Epithelial cell of esophagus (primary cell): ENCODE data around the gene IL17REL.

Source experiments
- DNase-seq: peaks from one replicate; pipeline ENCODE4 v3.0.0; 2010; ENCODE audit warnings: low read depth
- H3K4me3 ChIP-seq: 2 replicates; pipeline ENCODE4 v1.5.1; 2011; ENCODE audit warnings: mild to moderate bottlenecking, low read length, control low read depth
- CTCF ChIP-seq: IDR thresholded peaks from 2 replicates; pipeline ENCODE4 v1.5.1; 2011; ENCODE audit warnings: low read depth, mild to moderate bottlenecking, low read length, control low read depth, inconsistent platforms; ENCODE audit not compliant: insufficient read depth; ENCODE audit errors: missing control alignments

IL17REL gene

GRCh38 chr22:50058061-50058905 lies 45.7 kb upstream of the IL17REL start, which contains the start of gene TTLL8:
TSS of gene TTLL8 (minus strand) at chr22:50058298.
- no peak for TF ChIP-seq CTCF
- H3K4me3 ChIP-seq: no peak within 1 kb of the TSS
- no peak for DNase-seq

GRCh38 chr22:50057278-50058060 lies 44.9 kb upstream of the IL17REL start:
- no peak for TF ChIP-seq CTCF
- no peak for DNase-seq
- H3K4me3 ChIP-seq: no peak overlapping the region

GRCh38 chr22:50056214-50056972 lies 43.8 kb upstream of the IL17REL start:
- TF ChIP-seq CTCF: no peak
- no peak for DNase-seq
- H3K4me3 ChIP-seq: no peak overlapping the region

- no peak for TF ChIP-seq CTCF
- DNase-seq: no peak
- no peak overlapping the region for H3K4me3 ChIP-seq
Measured at GRCh38 chr22:50053861-50054260, 41.3 kb upstream of the IL17REL start.

GRCh38 chr22:50051930-50052329 lies 39.4 kb upstream of the IL17REL start:
- H3K4me3 ChIP-seq: no peak overlapping the region
- no peak for DNase-seq
- TF ChIP-seq CTCF: no peak

GRCh38 chr22:50049299-50050195 lies 37.0 kb upstream of the IL17REL start:
- no peak for DNase-seq
- TF ChIP-seq CTCF: no peak
- H3K4me3 ChIP-seq: no peak overlapping the region
